ENCODE data around the gene CELA2A.
"Not testable (repeated sequence)": the region's sequence is repeated elsewhere in the genome, so short reads cannot be mapped to it uniquely, and the experiment has no call there.

DNA sequence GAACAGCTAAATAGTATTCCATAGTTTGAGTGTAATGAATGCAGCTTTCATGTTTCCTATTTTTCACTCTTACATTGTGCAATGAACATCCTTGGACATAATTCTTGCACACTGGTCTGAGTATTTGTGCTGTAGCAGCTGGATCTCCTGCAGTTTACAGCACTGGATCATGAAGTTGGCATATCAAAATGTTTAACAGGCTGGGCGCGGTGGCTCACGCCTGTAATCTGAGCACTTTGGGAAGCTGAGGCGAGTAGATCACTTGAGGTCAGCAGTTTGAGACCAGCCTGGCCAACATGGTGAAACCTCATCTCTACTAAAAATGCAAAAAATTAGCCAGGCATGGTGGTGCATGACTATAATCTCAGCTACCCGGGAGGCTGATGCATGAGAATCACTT lies 14.5 kb downstream of the CELA2A start:
- TF ChIP-seq CTCF (IDR thresholded peaks at IDR 0.05); RXRA (IDR thresholded peaks at IDR 0.05; ENCODE audit: borderline replicate concordance, low read depth); RCOR1 (IDR thresholded peaks at IDR 0.05; ENCODE audit: low read length); RAD21 (IDR thresholded peaks at IDR 0.05; ENCODE audit: low read length); JUND (IDR thresholded peaks at IDR 0.05); RFX5 (IDR thresholded peaks at IDR 0.05; ENCODE audit: low read length); POLR2AphosphoS5 (IDR thresholded peaks at IDR 0.05; ENCODE audit: low read depth, low read length): not testable (repeated sequence)

Data from SK-N-SH (cell line).